ENCODE results near the gene SPCS1.

The SPCS1 gene

GRCh38 chr3:52685285-52685708 lies 20.6 kb upstream of the SPCS1 start (continued):
- TF ChIP-seq CTCF (tag by site-specific recombination; IDR thresholded peaks at IDR 0.05) (no peak), ZSCAN30 (tag by site-specific recombination; IDR thresholded peaks at IDR 0.05) (no peak; the same call in 1 of the 2 replicates), HIC1 (tag by site-specific recombination; IDR thresholded peaks at IDR 0.05) (no peak), ZNF692 (tag by site-specific recombination; IDR thresholded peaks at IDR 0.05) (peak; percentile 34; the same call in 1 of the 2 replicates), ZNF513 (tag by site-specific recombination; IDR thresholded peaks at IDR 0.05) (no peak), ZNF529 (tag by site-specific recombination; IDR thresholded peaks at IDR 0.05; ENCODE audit: insufficient replicate concordance) (no peak), ZNF391 (tag by site-specific recombination; IDR thresholded peaks at IDR 0.05; ENCODE audit: borderline replicate concordance, low read depth) (no peak), EGR2 (tag by site-specific recombination; IDR thresholded peaks at IDR 0.05; ENCODE audit: low read depth) (no peak), ZNF335 (tag by site-specific recombination; conservative IDR thresholded peaks at IDR 0.05) (peak; percentile 37; the same call in 1 of the 2 replicates), ZNF211 (tag by site-specific recombination; IDR thresholded peaks at IDR 0.05; ENCODE audit: low read depth) (no peak), ZNF530 (tag by site-specific recombination; IDR thresholded peaks at IDR 0.05; ENCODE audit: low read depth) (no peak), HOXA7 (CRISPR knock-in tag; IDR thresholded peaks at IDR 0.05; ENCODE audit: borderline replicate concordance) (no peak), ZNF561 (tag by site-specific recombination; IDR thresholded peaks at IDR 0.05; ENCODE audit: borderline replicate concordance) (0 out of 2 replicates have a peak, but pooled peaks have one; percentile 21), ZNF510 (tag by site-specific recombination; IDR thresholded peaks at IDR 0.05; ENCODE audit: insufficient replicate concordance) (no peak), SETDB1 (IDR thresholded peaks at IDR 0.05; ENCODE audit: insufficient read length, low read length) (no peak), ZNF10 (tag by site-specific recombination; IDR thresholded peaks at IDR 0.05) (no peak), ZNF394 (tag by site-specific recombination; IDR thresholded peaks at IDR 0.05; ENCODE audit: borderline replicate concordance) (no peak), ZSCAN16 (tag by site-specific recombination; IDR thresholded peaks at IDR 0.05) (no peak), SP3 (tag by site-specific recombination; IDR thresholded peaks at IDR 0.05) (no peak), ZNF76 (tag by site-specific recombination; IDR thresholded peaks at IDR 0.05; ENCODE audit: borderline replicate concordance, low read depth) (no peak), ZNF837 (tag by site-specific recombination; IDR thresholded peaks at IDR 0.05) (no peak), ZBTB8A (tag by site-specific recombination; IDR thresholded peaks at IDR 0.05) (peak; percentile 28; the same call in 1 of the 2 replicates), ZNF274 (IDR thresholded peaks at IDR 0.05; ENCODE audit: low read length) (no peak), ZNF274 (tag by site-specific recombination; IDR thresholded peaks at IDR 0.05; ENCODE audit: borderline replicate concordance) (no peak), OVOL3 (tag by site-specific recombination; IDR thresholded peaks at IDR 0.05) (no peak), ZFP37 (tag by site-specific recombination; IDR thresholded peaks at IDR 0.05) (no peak)
- TF ChIP-seq, protein P1, sequence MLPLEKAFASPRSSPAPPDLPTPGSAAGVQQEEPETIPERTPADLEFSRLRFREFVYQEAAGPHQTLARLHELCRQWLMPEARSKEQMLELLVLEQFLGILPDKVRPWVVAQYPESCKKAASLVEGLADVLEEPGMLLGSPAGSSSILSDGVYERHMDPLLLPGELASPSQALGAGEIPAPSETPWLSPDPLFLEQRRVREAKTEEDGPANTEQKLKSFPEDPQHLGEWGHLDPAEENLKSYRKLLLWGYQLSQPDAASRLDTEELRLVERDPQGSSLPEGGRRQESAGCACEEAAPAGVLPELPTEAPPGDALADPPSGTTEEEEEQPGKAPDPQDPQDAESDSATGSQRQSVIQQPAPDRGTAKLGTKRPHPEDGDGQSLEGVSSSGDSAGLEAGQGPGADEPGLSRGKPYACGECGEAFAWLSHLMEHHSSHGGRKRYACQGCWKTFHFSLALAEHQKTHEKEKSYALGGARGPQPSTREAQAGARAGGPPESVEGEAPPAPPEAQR (tag by site-specific recombination; IDR thresholded peaks at IDR 0.05): no peak
- TF ChIP-seq, protein P2, sequence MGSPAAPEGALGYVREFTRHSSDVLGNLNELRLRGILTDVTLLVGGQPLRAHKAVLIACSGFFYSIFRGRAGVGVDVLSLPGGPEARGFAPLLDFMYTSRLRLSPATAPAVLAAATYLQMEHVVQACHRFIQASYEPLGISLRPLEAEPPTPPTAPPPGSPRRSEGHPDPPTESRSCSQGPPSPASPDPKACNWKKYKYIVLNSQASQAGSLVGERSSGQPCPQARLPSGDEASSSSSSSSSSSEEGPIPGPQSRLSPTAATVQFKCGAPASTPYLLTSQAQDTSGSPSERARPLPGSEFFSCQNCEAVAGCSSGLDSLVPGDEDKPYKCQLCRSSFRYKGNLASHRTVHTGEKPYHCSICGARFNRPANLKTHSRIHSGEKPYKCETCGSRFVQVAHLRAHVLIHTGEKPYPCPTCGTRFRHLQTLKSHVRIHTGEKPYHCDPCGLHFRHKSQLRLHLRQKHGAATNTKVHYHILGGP (tag by site-specific recombination; IDR thresholded peaks at IDR 0.05): no peak
- TF ChIP-seq, protein P3, sequence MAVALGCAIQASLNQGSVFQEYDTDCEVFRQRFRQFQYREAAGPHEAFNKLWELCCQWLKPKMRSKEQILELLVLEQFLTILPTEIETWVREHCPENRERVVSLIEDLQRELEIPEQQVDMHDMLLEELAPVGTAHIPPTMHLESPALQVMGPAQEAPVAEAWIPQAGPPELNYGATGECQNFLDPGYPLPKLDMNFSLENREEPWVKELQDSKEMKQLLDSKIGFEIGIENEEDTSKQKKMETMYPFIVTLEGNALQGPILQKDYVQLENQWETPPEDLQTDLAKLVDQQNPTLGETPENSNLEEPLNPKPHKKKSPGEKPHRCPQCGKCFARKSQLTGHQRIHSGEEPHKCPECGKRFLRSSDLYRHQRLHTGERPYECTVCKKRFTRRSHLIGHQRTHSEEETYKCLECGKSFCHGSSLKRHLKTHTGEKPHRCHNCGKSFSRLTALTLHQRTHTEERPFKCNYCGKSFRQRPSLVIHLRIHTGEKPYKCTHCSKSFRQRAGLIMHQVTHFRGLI (tag by site-specific recombination; IDR thresholded peaks at IDR 0.05): peak; percentile 51; the same call in 1 of the 2 replicates

Measured in HEK293 (cell line).